HUES6 (cell line): Measurements from ENCODE around the gene SIK2.
"Not testable (repeated sequence)": the region's sequence is repeated elsewhere in the genome, so short reads cannot be mapped to it uniquely, and the experiment has no call there.

Source experiments
- H3K27ac ChIP-seq: 2 replicates; pipeline ENCODE4 v1.7.0; 2013; ENCODE audit warnings: low read depth, mild to moderate bottlenecking, low read length, inconsistent platforms
- H3K27me3 ChIP-seq: 2 replicates; pipeline ENCODE4 v1.6.1; 2013; ENCODE audit warnings: low read length; ENCODE audit not compliant: control insufficient read depth, insufficient read depth
- H3K36me3 ChIP-seq: 2 replicates; pipeline ENCODE4 v1.6.1; 2013; ENCODE audit warnings: low read length; ENCODE audit not compliant: control insufficient read depth, insufficient read depth
- H3K4me1 ChIP-seq: 2 replicates; pipeline ENCODE4 v1.6.1; 2013; ENCODE audit warnings: low read length; ENCODE audit not compliant: control insufficient read depth, insufficient read depth
- H3K4me3 ChIP-seq: 2 replicates; pipeline ENCODE4 v1.5.1; 2013; ENCODE audit warnings: low read depth, low read length
- H3K9ac ChIP-seq: one replicate; pipeline ENCODE4 v1.6.1; 2013; ENCODE audit warnings: mild to moderate bottlenecking, low read length
- H3K9me3 ChIP-seq: 2 replicates; pipeline ENCODE4 v1.6.1; 2013; ENCODE audit warnings: low read depth, low read length; ENCODE audit not compliant: control insufficient read depth, insufficient read depth

Gene SIK2

DNA sequence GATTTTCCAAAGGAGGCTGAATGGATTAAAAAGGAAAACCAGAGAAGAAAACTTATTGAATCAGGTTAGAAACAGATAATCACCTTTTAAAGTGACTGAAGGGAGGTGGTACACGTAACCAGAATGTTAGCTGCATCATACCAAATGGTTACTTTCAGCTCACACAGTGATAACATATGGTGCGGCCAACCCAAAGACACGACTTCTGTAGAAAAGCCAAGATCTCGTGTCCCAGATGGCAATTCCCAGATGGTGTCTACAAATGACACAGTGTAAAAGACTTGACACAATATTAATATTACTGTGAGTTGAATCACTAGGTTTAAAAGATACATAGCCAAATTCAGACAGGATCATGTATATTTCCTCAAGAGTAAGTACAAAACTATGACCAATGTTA lies 158.8 kb downstream of the SIK2 start:
- Histone ChIP-seq H3K9ac (no peak overlapping the region), H3K9me3 (no peaks in the 10 kb centered on the region), H3K4me1 (peaks cover 9% of the 10 kb centered on the region), H3K27ac (no peak overlapping the region), H3K36me3 (peaks cover 86% of the 10 kb centered on the region), H3K4me3 (no peak overlapping the region), H3K27me3 (no peaks in the 10 kb centered on the region)

DNA sequence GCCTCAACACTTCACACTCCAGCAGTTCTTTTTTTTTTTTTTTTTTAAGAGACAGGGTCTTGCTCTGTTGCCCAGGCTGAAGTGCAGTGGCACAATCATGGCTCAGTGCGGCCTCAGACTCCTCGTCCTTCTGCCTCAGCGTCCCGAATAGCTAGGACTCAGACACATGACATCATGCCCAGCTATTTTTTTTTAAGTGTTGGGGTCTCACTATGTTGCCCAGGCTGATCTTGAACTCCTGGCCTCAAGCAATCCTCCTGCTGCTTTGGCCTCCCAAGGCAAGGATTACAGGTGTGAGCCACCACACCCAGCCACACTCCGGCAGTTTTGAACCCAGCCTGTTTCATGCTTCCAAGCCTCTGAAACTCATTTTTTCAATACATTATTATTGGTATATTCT lies 160.3 kb downstream of the SIK2 start:
- no peaks in the 10 kb centered on the region for H3K27me3 ChIP-seq
- peaks cover 17% of the 10 kb centered on the region for H3K4me1 ChIP-seq
- no peaks in the 10 kb centered on the region for H3K9me3 ChIP-seq
- peaks cover 73% of the 10 kb centered on the region for H3K36me3 ChIP-seq
- H3K27ac ChIP-seq = no peak overlapping the region
- no peak overlapping the region for H3K9ac ChIP-seq
- H3K4me3 ChIP-seq = no peak overlapping the region

DNA sequence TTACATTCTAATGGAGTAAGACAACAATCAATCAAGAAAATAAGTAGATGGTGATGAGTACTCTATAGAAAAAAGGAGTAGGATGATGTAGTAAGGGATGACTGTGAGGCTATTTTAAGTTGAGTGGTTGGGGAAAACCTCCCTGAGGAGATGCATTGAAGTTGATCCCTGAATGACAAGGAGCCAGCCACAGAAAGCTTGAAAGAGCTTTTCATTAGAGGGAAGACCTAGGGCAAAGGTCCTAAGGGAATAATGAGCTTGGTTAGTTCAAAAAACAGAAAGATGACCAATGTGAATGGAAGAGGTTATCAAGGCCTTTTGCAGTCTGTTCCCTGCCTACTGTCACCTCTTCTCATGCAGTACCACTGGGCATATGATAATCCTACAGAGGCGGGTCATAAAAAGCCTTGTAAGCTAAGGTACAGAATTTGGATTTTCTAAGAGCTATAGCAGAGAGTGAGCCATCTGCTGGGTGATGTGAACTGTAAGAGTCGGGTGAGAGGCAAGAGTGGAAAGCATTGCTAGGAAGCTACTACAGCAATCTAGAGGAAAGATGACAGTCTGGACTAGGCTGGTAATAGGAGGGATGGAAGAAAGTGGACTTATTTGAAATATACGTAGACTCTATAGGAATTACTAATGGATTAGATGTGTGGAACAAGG lies 160.9 kb downstream of the SIK2 start:
- Histone ChIP-seq H3K9ac (no peak overlapping the region), H3K4me3 (no peak overlapping the region), H3K4me1 (peaks cover 17% of the 10 kb centered on the region), H3K9me3 (no peaks in the 10 kb centered on the region), H3K27ac (no peak overlapping the region), H3K36me3 (peaks cover 67% of the 10 kb centered on the region), H3K27me3 (no peaks in the 10 kb centered on the region)

DNA sequence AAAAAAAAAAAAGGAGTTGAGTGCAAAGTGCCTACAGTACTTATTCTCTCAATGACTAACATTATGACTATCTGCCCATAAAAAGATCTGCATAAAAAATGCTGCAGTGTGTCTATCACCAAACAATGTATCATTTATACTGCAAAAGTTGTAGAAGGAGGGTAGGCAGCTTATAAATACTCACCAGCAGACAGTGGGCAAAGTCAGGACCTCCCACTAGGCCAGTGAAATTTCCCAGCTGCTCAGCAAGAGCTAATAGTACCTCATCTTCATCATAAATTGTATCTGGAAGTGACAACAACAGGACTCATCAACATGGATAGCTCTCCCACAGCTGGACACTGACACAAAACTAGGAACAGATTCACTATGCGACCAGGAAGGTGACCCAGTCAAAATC lies 162.4 kb downstream of the SIK2 start:
- Histone ChIP-seq H3K27me3 (no peaks in the 10 kb centered on the region), H3K9me3 (no peaks in the 10 kb centered on the region), H3K4me3 (peak overlapping the region; percentile 79), H3K9ac (no peak overlapping the region), H3K36me3 (peaks cover 52% of the 10 kb centered on the region), H3K27ac (no peak overlapping the region), H3K4me1 (peaks cover 17% of the 10 kb centered on the region)

DNA sequence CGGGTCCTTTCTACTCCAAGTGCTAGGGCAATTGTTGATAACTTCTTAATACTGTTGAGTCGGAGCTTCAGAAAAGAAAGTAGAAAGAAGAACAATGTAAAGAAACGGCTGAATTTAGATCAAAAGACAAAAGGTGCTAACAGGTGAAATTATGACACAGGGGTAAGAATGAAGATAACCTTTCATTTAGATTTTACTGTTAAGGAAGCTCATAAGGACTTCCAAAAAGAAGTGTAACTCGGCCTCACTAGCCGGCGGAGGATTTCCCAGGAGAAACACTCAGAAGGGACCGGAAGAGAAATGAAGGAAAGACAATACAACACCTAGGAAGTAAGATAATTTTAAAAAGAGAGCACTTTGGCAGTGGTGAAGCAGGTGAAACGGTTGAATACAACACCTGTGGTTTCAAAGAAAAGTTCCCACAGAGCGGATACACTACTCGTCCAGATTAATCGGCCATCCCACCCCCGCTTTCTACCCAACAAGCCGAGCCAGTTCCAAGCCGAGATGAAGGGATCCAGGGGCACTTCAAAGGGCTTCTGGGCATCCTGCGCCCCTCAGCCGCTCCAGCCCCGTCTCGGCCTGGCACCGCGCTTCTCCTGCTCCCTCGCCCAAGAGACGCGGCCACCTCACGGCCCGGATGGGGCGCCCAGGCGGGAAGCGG lies 163.2 kb downstream of the SIK2 start:
- no peak overlapping the region; the same call in 1 of the 2 replicates for H3K27ac ChIP-seq
- H3K4me3 ChIP-seq = peak overlapping the region; percentile 79
- H3K36me3 ChIP-seq = peaks cover 44% of the 10 kb centered on the region
- no peaks in the 10 kb centered on the region for H3K9me3 ChIP-seq
- no peaks in the 10 kb centered on the region for H3K27me3 ChIP-seq
- H3K9ac ChIP-seq = peak overlapping the region; percentile 86
- peaks cover 25% of the 10 kb centered on the region for H3K4me1 ChIP-seq

DNA sequence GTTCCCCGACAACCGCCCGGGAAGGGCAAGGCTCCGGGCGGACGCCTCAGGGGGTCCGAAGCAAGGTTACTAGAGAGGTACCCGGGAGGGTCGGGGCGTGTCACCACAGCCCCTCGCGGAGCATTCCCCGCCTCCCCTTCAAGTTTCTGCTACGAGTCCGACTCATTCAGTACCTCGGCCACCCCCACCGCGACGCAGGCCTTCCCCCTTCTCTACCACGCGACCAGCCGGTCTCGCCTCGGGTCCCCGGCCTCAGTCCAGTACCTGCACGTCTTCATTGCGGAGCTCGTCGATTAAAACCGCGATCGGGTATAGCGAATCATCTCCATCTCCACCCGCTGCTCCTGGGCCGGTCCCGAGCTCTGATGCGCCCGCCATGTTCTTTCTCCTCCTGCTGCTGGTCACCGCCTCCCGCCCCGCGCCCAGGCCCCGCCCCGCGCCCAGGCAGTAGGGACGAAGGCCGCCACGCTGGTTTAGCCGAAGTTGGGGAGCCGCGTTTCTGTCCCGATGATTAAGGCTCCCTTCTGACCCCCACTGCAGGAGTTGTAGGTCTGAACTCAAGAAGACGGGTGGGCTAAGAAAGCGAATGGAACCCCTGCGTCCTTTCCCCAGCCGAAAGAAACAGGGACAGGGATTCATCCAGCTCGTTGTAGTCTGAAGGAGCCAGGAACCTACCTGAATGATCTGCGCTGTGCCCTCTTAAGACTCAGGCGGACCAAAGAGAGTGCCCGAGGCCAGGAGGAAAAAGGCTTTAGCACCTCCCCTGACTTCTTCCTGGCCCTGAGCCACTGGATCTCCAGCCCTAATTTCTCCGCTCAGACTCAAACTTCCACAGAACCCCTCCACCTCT lies 164.0 kb downstream of the SIK2 start, which contains the start of gene PPP2R1B:
Gene PPP2R1B, minus strand, starts transcription at position 406 of the 850 bp plus-strand sequence. Its CDS starts 28 bp downstream, at position 378.
- Histone ChIP-seq H3K27ac (peak within 1 kb of the TSS; percentile 18; the same call in 1 of the 2 replicates), H3K4me1 (peaks cover 31% of the 10 kb centered on the region), H3K27me3 (no peaks in the 10 kb centered on the region), H3K9ac (peak within 1 kb of the TSS; percentile 86), H3K9me3 (no peaks in the 10 kb centered on the region), H3K36me3 (peaks cover 36% of the 10 kb centered on the region), H3K4me3 (peak within 1 kb of the TSS; percentile 79)

DNA sequence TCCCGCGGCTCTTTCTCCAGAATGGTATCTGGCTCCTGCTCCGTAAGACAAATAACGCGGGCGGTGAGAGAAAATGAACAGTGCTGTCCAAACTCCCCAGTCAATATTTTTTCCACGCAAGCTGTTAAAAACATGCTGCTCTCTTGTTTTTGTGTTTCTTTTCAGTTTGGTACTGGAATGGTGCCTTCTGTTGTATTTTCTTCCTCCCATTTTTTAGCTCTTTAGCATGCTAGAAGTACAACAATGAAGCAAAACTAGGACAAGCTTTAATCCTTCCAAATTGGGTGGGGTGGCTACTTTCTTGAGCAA lies 164.5 kb downstream of the SIK2 start:
- Histone ChIP-seq H3K9me3 (no peaks in the 10 kb centered on the region), H3K36me3 (peaks cover 30% of the 10 kb centered on the region), H3K4me1 (peaks cover 37% of the 10 kb centered on the region), H3K27ac (peak overlapping the region; percentile 18; the same call in 1 of the 2 replicates), H3K9ac (peak overlapping the region; percentile 86), H3K27me3 (no peaks in the 10 kb centered on the region), H3K4me3 (peak overlapping the region; percentile 79)

DNA sequence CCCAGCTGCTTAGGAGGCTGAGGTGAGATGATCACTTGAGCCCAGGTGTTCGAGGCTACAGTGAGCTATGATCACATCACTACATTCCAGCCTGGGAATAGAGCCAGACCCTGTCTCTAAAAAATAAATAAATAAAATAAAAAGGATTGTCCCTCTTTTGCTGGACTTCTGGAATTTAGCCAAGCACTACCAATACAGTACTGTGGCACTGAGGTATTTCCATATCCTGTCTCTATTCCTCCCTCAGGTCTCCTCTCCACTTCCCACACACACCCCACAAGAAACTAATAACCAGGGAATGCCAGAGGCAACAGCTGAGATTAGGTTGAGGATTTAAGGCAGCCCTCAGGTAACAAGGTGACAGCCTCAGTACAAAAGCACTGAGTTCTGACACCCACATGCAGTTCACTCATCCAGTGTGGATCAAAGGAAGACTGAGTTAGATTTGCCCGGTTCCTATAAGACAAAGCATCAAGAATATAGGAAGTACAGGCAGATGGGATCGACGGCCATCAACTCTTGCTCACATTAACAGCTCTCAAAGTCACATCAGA lies 168.4 kb downstream of the SIK2 start:
- no peak overlapping the region for H3K9ac ChIP-seq

DNA sequence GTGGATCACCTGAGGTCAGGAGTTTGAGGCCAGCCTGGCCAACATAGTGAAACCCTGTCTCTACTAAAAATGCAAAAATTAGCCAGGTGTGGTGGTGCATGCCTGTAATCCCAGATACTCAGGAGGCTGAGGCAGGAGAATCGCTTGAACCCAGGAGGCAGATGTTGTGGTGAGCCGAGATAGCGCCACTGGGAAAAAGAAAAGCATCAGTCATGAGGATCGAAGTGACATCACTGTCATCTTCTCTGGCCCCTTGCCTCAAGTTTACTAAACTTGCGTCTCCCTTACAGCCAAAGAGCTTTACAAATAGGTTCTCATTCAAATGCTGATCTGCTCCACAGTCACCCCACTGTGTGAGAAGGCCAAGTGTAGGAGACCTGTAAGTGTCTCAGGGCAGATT lies 169.0 kb downstream of the SIK2 start:
- not testable (repeated sequence) for H3K27ac ChIP-seq, H3K9ac ChIP-seq, H3K9me3 ChIP-seq, H3K27me3 ChIP-seq, H3K36me3 ChIP-seq, H3K4me3 ChIP-seq
- peaks cover 27% of the 10 kb centered on the region for H3K4me1 ChIP-seq

More for the DNA sequence above, 168.4 kb downstream of the SIK2 start:
- Histone ChIP-seq H3K4me3 (no peak overlapping the region), H3K27ac (no peak overlapping the region), H3K4me1 (peaks cover 27% of the 10 kb centered on the region), H3K36me3 (no peaks in the 10 kb centered on the region), H3K9me3 (no peaks in the 10 kb centered on the region), H3K27me3 (no peaks in the 10 kb centered on the region)

DNA sequence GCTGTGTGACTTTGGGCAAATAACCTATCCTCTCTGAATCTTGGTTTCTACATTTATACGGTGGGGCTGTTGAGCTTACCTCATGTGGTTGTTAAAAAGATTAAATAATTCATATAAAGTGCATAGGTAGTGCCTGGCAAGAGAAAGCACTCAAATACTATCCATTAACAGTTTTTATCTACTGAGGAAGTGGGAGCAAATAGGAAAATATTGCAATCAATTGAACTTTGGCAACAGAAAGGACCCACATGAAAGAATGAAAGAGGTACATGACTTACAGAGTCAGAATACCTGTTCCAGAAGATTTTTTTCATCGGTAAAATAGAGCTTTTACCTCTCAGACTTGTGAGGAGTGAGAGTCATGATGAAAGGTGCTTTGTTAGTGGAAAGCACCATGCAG lies 170.3 kb downstream of the SIK2 start:
- peaks cover 20% of the 10 kb centered on the region for H3K4me1 ChIP-seq
- no peak overlapping the region for H3K27ac ChIP-seq
- no peak overlapping the region for H3K4me3 ChIP-seq
- no peaks in the 10 kb centered on the region for H3K36me3 ChIP-seq
- H3K27me3 ChIP-seq = no peaks in the 10 kb centered on the region
- no peaks in the 10 kb centered on the region for H3K9me3 ChIP-seq
- H3K9ac ChIP-seq = no peak overlapping the region
